Neural progenitor cell (in vitro differentiated cells): ENCODE data around the gene MYO16.

Experiments used
- CTCF ChIP-seq: fragments of 200-600 bp; sonication (generic); IDR thresholded peaks from 2 replicates; pipeline ENCODE4 v1.5.1; 2017; ENCODE audit warnings: antibody characterized with exemption, mild to moderate bottlenecking
- EZH2 ChIP-seq: fragments of 200-600 bp; sonication (generic); IDR thresholded peaks from 2 replicates; pipeline ENCODE4 v1.6.1; 2017; ENCODE audit warnings: antibody characterized with exemption, mild to moderate bottlenecking, moderate library complexity

- no peak for TF ChIP-seq CTCF
- no peak for TF ChIP-seq EZH2
These were observed 603.9 kb downstream of the MYO16 start for GRCh38 chr13:109233293-109233692.
